Measurements from ENCODE around the gene PPP2R5A.
"Not testable (repeated sequence)": the region's sequence is repeated elsewhere in the genome, so short reads cannot be mapped to it uniquely, and the experiment has no call there.

Gene PPP2R5A

DNA sequence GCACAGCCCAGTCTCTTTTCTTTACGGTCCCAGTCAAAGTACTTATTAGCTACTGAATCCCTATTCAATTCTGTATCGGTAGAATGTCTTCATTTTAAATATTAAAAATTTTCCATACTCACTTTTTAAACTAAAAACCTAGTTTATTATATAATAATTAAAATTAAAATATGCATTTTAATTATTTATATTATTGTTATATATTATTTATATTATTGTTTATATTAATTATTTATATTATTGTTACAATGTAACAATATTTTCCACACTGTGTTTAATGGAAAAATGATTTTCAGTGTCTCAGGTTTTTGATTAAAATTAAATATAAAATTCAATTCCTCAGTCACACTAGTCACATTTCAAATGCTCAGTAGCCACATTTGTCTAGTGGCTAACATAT is 18.2 kb upstream of the PPP2R5A start:
- H3K27ac ChIP-seq, result no peak overlapping the region
- no peak for DNase-seq (ENCODE audit: low read depth, low spot score)

DNA sequence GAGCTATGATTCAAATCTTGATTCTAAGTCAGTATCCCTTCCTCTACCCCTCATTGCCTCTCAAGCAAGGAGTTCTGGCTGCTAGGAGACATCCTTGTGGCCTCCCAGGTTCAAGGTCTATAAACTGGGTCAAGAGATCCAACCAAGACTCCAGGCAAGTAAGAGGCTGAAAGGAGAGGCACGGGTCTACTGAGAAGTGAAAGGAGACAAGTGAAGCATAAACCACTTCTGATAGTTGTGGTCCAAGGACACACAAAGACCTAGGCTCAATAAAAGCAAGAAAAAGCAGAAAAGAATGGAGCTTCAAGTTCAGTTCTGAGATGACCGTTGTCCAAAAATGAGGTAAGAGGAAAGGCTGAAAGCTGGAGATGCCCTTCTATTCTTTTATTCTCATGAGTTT is 17.8 kb upstream of the PPP2R5A start:
- no peak for DNase-seq (ENCODE audit: low read depth, low spot score)
- no peak overlapping the region for H3K27ac ChIP-seq

DNA sequence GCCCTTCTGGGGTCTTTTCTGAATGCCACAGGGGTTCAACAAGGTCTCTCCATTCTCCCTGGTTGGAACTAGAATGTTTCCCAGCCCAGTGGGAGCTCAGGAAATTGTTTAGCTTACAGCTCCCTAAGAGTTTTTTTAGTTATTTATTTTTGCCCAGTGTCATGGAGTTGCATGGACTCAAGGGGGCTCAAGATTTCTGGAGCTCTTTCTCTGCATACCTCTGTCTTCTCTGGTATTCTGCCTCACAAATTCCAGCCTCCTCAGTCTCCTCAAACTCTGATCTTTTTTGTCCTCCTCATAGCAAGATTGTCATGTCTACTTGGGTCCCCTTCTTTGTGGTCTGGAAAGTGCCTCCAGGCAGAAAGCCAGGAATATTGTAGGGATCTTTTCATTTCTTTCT is 15.9 kb upstream of the PPP2R5A start:
- H3K27ac ChIP-seq, result no peak overlapping the region
- no peak for DNase-seq (ENCODE audit: low read depth, low spot score)

DNA sequence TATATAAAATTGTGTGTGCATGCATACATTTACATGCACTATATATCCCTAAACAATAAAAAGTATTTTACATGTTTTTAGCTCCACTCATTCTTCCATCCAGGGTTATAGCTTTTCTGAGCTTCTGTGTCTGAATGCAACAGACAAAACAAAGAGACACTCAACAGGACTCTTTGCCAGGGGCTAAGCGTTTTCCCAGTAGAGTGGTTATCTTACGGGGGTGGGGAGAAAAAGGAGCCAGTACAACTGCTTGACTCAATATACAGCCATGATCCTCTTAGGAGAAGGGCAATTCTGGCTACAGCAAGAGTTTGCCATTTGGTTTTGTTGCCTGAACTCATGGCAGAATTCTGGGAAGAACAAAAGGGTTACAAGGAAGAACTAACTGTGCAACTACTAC is 14.6 kb upstream of the PPP2R5A start:
- DNase-seq (ENCODE audit: low read depth, low spot score), result no peak
- no peak overlapping the region for H3K27ac ChIP-seq

DNA sequence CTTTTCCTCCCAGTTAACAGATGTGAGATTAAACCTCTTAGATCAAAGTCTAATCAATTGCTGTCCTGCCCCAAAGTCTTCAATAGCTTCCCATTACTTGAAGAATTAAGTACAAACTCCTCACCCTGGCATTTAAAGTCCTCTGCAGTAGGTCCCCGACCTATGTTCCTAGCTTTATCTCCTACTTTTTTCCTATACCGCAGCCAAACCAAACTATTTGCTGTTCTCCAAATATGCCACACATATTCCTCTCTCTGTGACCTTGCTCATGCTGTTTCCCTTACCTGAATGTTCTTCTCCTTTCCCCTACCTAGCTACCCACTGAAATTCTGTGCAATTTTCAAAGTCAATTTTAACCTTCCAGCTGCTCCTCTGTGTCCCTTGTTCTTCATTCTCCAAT is 14.0 kb upstream of the PPP2R5A start:
- no peak overlapping the region for H3K27ac ChIP-seq
- no peak for DNase-seq (ENCODE audit: low read depth, low spot score)

DNA sequence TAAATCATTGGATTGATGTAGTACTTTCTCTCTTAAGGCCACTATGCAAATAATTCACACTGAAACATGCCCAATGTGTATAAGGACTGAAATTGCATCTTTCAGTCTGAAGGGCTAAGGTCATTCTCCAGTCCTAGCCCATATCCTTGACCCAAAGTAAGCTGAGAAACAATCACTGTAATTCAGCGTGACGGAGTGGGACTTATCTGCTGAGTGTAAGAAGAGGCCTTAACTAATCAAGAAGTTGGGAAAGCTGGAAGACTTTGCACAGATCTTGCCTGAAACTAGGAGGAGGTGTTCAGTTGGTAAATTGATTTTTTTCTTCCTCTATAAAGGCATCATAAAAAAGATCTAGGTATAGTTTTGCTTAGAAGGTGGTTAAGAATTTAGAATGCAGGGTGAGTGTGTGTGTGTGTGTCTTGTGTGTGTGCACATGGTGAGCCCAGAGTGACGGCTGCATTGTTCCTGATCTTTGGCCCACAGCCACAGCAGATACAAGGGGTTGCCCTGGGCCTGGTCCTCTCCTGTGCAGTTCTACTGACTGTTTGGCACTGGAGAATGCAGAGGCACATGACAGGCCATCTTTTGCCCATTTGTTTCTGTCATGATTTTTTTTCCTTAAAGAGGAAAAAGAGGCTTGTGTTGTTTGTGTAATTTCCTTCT is 13.3 kb upstream of the PPP2R5A start:
- DNase-seq (ENCODE audit: low read depth, low spot score), result no peak
- H3K27ac ChIP-seq, result no peak overlapping the region

DNA sequence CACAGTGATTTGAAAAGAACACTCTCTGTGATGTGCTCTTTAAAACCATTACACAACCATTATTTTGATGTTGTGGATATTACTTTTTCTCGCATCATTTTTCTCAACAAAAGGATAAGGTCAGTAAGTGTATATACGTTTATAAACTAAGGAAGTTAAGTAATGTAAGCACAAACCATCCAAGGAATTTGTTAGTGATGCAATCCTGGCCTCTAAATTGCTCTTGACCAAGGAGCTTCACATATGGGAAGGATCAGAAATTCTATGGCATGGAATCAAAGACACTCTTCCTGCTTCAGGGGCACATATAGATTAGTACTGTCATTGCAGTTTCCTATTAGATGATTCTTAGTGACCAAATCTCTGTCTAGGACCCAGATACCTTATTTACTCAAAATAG is 3.6 kb upstream of the PPP2R5A start:
- no peak overlapping the region for H3K27ac ChIP-seq
- no peak for DNase-seq (ENCODE audit: low read depth, low spot score)

DNA sequence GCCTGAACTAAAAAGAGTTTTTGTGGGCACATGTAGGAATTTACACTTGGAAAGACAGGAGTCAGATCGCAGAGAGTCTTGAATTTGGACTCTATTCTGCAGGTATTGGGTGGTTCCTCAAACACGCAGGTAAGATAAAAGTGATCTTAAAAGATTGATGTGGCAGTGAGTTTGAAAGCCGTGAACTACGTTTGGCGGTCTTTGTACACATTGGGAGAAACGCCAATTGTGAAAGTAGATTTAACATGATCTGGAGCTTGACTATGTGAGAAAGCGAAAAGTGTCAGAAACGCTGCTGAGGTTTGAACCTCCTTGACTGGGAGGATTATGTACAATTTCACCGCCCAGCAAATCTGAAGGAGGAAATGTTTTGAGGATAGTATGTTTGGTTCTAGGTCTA is 1.5 kb upstream of the PPP2R5A start:
- DNase-seq (ENCODE audit: low read depth, low spot score), result no peak

DNA sequence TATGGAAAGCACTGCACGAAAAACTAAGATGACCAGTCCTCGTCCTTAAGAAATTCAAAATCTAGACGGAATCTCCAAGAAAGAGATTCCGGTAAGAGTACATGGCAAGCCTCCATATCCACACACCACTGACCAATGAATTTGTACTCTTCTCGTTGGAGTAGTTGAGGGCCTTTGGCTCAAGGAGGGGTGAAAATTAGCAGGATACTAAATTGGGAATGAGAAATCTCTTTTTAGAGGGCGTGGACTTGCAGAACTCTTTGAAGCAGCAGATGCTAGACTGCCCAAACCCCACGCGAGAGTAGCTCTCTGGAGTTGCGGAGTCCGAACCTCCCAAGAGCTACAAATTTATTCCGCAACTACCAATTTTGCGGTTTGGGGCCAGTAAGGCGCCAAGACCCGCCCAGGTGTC is 872 bp upstream of the PPP2R5A start:
- H3K27ac ChIP-seq, result peak overlapping the region; percentile 84
- DNase-seq (ENCODE audit: low read depth, low spot score), result no peak

More for the DNA sequence above, 1.5 kb upstream of the PPP2R5A start:
- H3K27ac ChIP-seq, result no peak overlapping the region

DNA sequence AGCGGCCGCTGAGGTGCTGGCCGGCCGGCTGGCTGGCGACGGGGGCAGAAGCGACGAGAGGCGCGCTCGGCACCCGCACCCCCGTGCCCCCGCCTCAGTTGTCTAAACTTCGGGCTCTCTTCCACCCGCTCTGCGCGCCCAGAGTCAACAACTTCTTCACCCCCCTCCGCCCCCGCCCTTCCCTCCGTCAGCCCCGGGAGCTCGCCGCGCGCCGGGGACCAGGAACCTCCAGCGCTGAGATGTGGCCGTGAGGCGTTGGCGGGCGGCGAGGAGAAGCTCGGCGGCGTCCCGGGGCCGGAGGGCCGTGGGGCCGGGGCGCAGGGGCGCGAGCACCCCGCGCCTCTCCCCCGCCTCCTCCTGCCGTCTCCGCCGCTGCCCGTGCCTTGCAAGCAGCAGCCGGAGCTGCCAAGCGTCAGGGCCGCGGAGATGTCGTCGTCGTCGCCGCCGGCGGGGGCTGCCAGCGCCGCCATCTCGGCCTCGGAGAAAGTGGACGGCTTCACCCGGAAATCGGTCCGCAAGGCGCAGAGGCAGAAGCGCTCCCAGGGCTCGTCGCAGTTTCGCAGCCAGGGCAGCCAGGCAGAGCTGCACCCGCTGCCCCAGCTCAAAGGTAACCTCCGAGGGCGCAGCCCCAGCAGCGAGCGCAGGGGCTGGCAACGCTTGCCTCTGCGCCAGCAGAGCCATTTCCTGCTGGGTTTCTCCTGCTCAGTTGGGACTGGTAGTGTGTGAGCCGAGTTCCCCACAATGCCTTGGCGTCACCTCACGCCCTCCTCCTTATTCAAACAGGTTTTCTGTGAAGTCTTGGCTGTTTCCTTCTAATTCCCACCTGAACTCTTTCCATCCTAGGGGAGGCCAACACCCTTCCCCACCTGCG is 710 bp downstream of the PPP2R5A start:
- peak overlapping the region; percentile 84 for H3K27ac ChIP-seq
- no peak for DNase-seq (ENCODE audit: low read depth, low spot score)

DNA sequence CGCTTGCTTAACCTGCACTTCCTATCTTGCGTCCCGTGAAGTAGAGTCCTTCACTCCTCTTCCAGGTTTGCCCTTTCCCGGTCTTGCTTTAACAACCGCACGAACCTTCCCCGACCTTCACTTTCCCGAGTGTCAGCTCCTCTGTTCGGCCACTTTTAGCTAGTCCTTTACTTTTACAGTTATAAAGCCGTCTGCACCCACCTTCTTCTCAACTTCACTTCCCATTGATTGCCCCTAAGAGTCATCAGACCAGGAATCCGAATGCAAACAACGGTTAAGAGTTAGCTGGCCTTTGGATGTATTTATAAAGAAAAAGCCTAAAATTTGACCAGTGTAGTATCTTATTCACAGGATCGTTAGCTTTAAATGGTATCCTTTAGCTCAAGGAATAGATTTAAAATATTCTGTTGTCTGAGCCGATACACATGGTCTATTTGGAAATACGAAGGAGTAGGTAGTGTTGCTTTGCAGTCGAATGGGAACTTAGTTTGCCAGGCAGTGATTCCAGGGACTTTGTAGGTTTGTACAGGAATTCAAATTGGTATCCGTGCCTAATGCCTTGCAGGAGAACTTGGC is 1.4 kb downstream of the PPP2R5A start:
- DNase-seq (ENCODE audit: low read depth, low spot score), result no peak

DNA sequence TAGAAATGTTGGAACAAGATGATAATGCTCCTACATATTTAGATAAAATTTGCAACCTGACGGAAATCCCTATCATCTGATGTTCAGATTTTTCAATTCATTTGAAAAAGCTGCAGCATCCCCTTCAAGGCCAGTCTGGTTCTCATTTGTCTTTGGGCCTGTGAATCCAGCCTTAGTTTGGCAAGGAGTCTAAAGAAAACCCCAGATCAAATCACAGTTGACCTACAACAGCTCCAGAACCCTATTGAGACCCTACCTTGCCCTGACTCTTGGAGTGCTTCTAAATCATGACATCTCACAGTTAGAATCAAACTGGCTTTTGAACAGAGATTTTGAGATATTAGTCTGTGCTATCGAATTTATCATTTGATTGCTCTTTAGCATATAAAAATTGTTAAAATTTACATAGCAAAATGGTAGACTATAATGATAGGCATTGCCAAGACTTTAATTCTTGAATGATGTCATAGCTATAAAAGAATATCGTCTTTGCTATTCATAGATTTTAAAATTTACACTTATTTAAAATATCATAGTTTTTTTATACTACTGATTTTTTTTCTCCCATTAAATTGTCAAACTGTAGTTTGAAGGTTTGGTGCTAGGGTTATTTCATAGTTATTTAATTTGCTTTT is 2.2 kb downstream of the PPP2R5A start:
- no peak for DNase-seq (ENCODE audit: low read depth, low spot score)
- no peak overlapping the region for H3K27ac ChIP-seq

More for the DNA sequence above, 1.4 kb downstream of the PPP2R5A start:
- H3K27ac ChIP-seq, result peak overlapping the region; percentile 84

DNA sequence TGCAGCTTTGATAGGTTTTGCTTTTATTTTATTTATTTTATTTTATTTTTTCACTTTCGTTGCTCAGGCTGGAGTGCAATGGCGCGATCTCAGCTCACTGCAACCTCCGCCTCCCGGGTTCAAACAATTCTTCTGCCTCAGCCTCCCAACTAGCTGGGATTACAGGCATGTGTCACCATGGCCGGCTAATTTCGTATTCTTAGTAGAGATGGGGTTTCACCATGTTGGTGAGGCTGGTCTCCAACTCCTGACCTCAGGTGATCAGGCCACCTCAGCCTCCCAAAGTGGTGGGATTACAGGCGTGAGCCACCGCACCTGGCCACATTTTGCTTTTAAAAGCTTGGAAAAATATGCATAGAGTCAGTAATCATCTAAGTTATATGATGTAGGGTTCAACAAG is 2.8 kb downstream of the PPP2R5A start:
- H3K27ac ChIP-seq; DNase-seq (ENCODE audit: low read depth, low spot score): not testable (repeated sequence)

DNA sequence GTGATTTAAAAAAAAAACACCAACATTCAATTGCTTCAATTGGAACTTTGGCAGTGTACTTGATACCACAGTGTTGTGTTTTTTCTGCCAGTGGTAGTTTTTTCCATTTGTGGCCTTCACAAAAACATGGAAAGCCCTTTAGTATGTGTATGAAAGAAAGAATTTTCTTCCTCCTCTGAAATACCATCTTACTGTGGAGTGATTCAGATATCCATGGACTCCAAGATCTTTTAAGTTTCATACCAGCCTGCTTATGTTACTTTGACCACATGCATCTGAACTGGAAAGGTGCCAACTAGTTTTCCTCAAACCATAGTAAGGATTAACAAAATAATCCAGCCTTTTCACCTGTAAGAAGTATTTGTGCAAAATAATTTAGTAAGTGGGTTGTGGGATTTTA is 3.4 kb downstream of the PPP2R5A start:
- H3K27ac ChIP-seq, result no peak overlapping the region
- no peak for DNase-seq (ENCODE audit: low read depth, low spot score)

DNA sequence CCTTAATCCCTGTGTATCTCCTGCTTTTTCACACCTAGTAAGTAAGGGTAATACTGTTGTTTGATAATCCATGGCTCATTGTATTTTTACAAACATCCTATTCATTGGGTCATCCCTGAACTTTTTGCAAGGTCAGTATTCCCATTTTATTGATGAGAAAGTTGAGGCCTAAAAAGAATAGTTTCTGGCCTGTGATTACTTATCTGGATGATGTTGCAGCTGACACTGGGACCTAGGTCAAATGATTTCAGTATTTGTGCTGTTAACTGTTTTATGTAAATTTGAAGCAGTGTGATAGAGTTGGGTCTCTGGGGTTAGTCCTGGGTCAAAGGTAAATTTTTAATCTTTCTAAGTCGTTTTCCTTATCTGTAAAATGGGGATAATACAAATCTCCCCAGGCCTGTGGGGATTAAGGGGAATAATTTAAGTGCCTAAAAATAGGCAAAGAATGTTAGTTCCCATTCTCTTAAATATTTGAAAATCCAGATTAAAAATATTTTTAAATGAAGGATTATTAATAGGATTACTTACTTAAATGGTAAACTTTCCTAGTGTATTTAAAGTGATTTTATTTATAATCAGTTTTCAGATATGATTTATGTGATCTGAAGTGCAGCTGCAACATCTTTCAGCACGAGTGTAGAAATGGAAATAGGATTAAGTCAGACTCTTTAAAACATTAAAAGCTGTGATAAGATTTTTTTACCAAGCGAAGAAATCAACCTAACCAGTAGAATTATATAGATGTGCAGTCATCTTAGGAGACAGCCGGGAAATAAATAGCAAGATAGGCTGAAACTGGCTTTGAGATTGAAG is 4.3 kb downstream of the PPP2R5A start:
- no peak for DNase-seq (ENCODE audit: low read depth, low spot score)
- H3K27ac ChIP-seq, result no peak overlapping the region

DNA sequence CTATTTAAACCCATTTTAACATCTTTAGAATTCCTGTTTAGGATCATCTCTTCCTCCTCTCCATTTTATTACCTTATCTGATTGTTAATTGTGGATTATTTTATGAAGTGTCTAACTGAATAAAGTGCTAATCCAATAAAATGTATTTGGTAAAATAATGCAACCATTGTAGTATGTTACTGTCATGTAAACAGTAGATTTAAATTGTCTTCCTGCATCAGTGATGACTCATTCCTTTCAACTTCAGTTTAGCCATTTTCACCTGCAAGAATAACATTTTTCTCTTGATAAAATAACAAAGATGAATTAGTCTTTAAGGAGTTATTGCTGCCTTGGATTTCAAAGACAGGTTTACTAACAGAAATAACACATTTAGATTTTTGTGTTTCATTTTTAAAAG is 5.4 kb downstream of the PPP2R5A start:
- no peak for DNase-seq (ENCODE audit: low read depth, low spot score)
- H3K27ac ChIP-seq, result peak overlapping the region; percentile 5

DNA sequence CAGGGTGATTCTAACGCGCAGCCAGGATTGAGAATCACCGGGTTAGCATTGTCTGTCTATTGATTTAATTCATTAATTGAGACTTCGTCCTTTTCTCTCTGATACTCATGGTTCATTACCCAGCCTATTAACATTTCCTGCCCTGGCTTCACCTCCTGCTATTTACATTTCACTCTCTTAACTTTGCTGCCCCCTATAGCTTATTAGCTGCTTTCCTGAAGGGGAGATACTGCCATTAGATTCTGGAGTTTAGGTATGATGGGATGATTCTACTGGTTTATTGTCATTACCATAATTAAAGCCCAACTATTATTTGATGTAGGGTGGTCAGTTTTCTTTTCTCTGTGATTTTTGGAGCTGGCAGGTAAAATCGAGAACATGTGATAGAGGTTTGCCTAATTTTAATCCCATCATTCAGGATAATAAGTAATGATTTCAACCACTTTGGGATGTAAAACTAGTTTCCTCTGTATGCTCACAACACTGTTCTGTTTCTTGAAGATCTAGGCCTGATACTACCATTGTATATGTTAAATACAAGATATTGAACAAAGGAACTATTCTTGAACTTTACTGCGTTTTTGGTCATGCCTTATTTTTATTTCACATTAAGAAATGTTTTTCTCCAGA is 6.4 kb downstream of the PPP2R5A start:
- no peak for DNase-seq (ENCODE audit: low read depth, low spot score)
- H3K27ac ChIP-seq, result no peak overlapping the region

DNA sequence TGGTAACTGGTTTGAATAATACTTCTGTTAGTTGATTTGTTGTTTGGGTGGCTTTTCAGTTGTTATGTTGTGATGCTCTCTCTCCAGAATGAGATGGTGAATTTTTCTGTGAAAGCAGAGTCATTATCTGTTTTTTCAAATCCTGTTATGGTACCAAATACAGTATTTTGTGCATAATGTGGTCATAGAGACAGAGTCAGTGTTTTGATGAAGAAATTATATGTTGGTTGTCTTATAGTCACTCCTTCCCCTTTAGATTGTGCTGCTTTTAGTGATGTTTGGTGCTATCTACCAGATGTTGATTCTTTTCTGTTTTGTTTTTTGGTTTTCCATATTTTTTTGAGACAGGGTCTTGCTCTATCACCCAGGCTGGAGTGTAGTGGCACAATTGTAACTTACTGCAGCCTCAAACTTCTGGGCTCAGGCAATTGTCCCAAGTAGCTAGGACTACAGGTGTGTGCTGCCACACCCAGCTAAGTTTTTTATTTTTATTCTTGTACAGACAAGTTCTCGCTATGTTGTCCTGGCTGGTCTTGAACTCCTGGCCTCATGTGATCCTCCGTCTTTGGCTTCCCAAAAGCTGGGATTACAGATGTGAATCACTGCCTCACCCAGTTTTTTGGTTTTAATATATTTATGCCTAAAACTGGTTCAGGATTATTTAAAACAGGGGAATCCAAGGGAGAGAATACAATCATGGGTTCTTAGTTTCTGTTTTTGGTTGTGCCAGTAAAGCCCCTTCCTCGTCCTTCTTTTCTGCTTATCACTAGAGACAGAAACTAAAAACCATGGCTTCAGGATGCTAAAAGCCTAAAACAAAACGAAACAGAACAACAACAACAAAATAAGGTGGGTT is 7.3 kb downstream of the PPP2R5A start:
- H3K27ac ChIP-seq, result no peak overlapping the region
- no peak for DNase-seq (ENCODE audit: low read depth, low spot score)

DNA sequence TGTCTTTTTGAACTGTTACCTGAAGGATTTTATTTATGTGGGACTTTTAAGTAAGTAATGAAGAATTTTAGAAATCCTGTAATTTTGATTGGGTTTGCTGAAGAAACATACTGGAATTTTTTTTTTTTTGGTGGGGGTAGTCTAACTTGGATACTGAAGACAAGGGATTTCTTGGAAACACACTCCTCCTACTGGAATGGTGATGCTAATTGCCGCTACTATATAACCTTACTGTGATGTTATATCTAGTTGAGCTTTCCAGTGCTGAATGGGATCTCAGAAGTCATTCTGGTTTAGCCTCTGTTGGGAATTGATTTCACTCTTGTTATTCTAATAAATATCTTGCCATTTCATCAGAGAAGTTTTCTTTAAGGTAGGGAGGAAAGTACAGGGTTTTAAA is 8.4 kb downstream of the PPP2R5A start:
- no peak for DNase-seq (ENCODE audit: low read depth, low spot score)
- no peak overlapping the region for H3K27ac ChIP-seq
